GM18499 (cell line): ENCODE results near the gene NSUN6.

Experiments
- ATAC-seq: cut with Tn5 transposase; IDR thresholded peaks from one replicate; pipeline ENCODE4 v1.9.1; 2021; ENCODE audit warnings: moderate number of reproducible peaks; ENCODE audit not compliant: insufficient read depth, unreplicated experiment

The NSUN6 gene

GRCh38 chr10:18508587-18508986, 142.8 kb downstream of the NSUN6 start:
- ATAC-seq = no peak

DNA sequence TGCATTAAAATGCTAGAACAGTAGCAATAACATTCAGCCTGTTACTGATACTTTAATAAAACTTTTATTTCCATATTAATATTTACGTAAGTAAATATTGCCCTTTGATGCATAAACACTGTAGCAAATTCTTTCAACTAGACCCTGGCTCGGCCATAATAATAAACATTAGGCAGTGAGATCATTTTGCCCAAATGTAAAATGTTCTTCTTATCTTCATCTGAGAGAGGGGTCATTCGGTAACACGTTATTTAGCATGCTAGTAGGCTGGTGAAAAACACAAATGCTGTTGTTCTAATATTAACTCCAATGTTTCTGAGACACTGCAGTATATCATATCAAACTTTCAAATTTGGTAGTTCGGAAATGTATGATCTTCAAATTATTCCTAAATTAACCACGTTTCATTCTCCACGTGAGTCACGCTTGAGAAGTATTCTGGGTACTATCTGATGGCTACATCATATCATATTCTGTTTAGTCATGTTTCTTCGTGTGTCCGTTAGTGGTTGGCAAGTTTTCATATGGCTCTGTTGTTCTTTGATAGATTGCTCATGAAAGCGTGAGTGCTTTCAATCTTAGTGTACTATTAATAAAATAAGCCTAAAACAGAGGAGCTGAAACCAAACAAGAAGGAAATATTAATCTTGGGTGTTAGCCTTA, 145.8 kb downstream of the NSUN6 start:
- ATAC-seq = no peak

DNA sequence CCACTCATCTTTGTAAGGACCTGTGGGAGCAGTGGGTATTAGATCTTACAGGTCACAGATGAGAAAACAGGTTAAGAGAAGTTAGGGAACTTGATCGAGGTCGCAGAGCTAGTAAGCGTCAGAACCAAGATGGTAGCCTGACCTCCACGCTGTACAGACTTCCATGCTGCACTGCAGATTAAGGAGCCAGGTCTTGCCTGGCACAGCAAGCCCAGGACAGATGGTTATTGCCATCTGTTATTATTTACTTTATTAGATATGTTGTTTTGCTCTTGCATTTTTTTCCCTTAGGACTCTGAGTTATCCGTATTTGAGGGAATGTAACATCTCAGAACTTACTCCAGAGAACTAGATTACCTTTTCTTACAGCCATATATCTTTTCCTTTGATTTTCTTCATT, 147.2 kb downstream of the NSUN6 start:
- ATAC-seq = no peak

DNA sequence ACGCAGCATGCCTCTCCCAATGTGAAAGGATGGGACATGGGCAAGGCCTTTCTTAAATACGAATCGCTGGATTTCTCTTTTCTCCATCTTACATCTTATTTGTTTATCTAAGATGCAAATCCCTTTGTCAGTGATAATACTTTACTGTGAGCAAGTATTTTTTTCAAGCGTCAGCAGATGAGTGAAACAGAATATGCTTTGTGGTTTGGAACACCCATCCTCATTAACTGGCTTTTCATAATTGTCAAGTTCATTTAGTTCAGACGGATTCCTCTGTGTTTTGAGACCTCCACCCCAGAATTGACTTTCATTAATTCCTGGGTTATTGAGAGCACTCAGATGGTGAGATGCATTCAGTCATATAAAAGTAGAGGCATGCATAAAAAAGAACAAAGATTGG, 149.8 kb downstream of the NSUN6 start:
- ATAC-seq = no peak

DNA sequence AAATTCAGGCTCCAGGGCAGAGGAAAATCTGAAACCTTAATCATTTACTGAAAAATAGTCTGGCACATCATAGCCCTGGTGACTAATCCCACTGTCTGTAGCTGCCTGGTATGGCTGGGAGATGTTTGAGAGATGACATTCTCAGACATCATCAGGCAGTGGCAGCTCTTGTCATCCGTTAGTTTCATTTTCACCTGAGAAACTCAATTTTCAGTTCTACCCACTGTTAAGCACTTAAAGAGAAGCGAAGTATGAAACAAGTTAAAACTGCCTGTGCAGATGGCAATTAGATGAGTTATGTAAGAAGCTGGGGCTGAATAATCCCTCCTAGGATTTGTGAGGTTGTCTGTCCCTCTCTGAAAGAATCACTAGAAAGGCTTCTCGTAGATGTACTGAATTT, 150.2 kb downstream of the NSUN6 start:
- no peak for ATAC-seq

DNA sequence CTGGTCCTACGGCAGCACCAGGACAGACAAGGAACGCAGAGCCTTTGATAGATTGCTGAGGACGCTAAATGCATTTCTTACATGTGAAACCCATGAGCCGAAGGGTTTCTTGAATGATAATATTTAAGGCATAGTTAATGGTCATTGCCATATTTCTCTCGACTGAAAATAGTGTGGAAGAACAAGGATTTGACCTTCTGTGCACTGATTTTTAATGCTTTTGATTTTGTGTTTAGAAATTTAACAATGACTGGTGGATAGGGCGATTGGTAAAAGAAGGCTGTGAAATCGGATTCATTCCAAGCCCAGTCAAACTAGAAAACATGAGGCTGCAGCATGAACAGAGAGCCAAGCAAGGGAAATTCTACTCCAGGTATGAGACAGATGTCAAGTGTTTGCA, 150.8 kb downstream of the NSUN6 start:
- no peak for ATAC-seq

DNA sequence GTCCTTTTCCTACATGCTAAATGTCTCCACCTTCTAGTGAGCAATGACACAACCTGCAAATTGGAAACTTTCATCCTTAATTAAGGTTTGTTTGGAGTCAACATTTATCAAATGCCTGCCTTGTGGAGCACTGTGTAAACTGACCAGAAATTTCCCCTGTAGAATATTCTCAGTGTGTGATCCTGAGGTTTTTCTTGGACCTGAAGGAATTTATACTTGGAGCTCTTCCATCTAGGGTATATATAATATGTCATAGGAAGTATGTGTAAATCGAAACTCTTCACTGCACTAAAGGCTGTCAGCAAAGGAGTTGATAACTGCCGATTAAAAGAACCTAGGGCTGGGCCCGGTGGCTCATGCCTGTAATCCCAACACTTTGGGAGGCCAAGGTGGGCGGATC, 152.4 kb downstream of the NSUN6 start:
- no peak for ATAC-seq

- no peak for ATAC-seq
Measured at GRCh38 chr10:18497806-18498369, 153.5 kb downstream of the NSUN6 start.
